DND-41 (cell line): ENCODE data around the gene GTF2A1L.

ENCODE experiments used
- ATAC-seq: fragments of 200-7000 bp; cut with Tn5 transposase; 3 replicates; pipeline ENCODE4 v1.9.1; 2021; ENCODE audit warnings: low read depth; ENCODE audit not compliant: insufficient read depth
- DNase-seq: peaks from one replicate; pipeline ENCODE4 v3.0.0-alpha.2; 2020
- H2AFZ ChIP-seq: 2 replicates; pipeline ENCODE4 v1.6.0; 2012; ENCODE audit warnings: low read depth, low read length
- H3K27ac ChIP-seq: 2 replicates; pipeline ENCODE4 v1.5.1; 2012; ENCODE audit warnings: low read length, inconsistent platforms
- H3K27me3 ChIP-seq: fragments of 200-600 bp; sonication (generic); 2 replicates; pipeline ENCODE4 v1.6.0; 2012; ENCODE audit warnings: low read length, mild to moderate bottlenecking, inconsistent platforms; ENCODE audit not compliant: insufficient read depth, poor library complexity
- H3K36me3 ChIP-seq: 2 replicates; pipeline ENCODE4 v1.5.1; 2012; ENCODE audit warnings: low read length, inconsistent platforms; ENCODE audit not compliant: insufficient read depth
- H3K4me1 ChIP-seq: 2 replicates; pipeline ENCODE4 v1.5.1; 2012; ENCODE audit warnings: mild to moderate bottlenecking, low read length; ENCODE audit not compliant: insufficient read depth
- H3K4me2 ChIP-seq: 2 replicates; pipeline ENCODE4 v1.6.0; 2012; ENCODE audit warnings: mild to moderate bottlenecking, moderate library complexity, low read length, inconsistent platforms; ENCODE audit not compliant: insufficient read depth
- H3K4me3 ChIP-seq, 2 experiments: fragments of 200-600 bp in 1 of 2; shearing (Covaris generic) in 1 of 2; 2 replicates each; pipeline ENCODE4 v1.5.1; 2012 to 2016; ENCODE audit warnings: inconsistent platforms in 2 of 2, low read length in 2 of 2, mild to moderate bottlenecking in 2 of 2, low read depth in 1 of 2, moderate library complexity in 1 of 2
- H3K79me2 ChIP-seq: 2 replicates; pipeline ENCODE4 v1.6.0; 2012; ENCODE audit warnings: low read length, inconsistent platforms; ENCODE audit not compliant: insufficient read depth
- H3K9ac ChIP-seq: 2 replicates; pipeline ENCODE4 v1.6.0; 2012; ENCODE audit warnings: low read depth, mild to moderate bottlenecking, inconsistent platforms, low read length, moderate library complexity
- H3K9me3 ChIP-seq: 2 replicates; pipeline ENCODE4 v1.5.1; 2012; ENCODE audit warnings: low read length, moderate library complexity, mild to moderate bottlenecking, inconsistent platforms; ENCODE audit not compliant: insufficient read depth, severe bottlenecking
- H4K20me1 ChIP-seq: 2 replicates; pipeline ENCODE4 v1.6.0; 2012; ENCODE audit warnings: low read length; ENCODE audit not compliant: insufficient read depth
- CTCF ChIP-seq: IDR thresholded peaks from 2 replicates; pipeline ENCODE4 v1.5.1; 2012; ENCODE audit warnings: borderline replicate concordance, low read length, moderate library complexity, mild to moderate bottlenecking; ENCODE audit not compliant: poor library complexity, severe bottlenecking; ENCODE audit errors: extremely low read depth
- EZH2 ChIP-seq: IDR thresholded peaks from 3 replicates; pipeline ENCODE4 v1.6.1; 2012; ENCODE audit warnings: borderline replicate concordance, low read depth, mild to moderate bottlenecking, moderate library complexity, low read length, inconsistent platforms; ENCODE audit not compliant: severe bottlenecking

Gene GTF2A1L

GRCh38 chr2:48714245-48714644 lies 96.6 kb downstream of the GTF2A1L start:
- TF ChIP-seq CTCF (no peak), EZH2 (no peak)
- H3K27me3 ChIP-seq = peaks cover 16% of the 10 kb centered on the region
- no peak overlapping the region for H3K27ac ChIP-seq
- H3K4me2 ChIP-seq = no peak overlapping the region
- no peaks in the 10 kb centered on the region for H4K20me1 ChIP-seq
- ATAC-seq (no peak), DNase-seq (no peak)
- H3K9ac ChIP-seq = no peak overlapping the region
- H3K79me2 ChIP-seq = no peaks in the 10 kb centered on the region
- H3K4me3 ChIP-seq = no peak overlapping the region
- no peaks in the 10 kb centered on the region for H3K4me1 ChIP-seq
- H2AFZ ChIP-seq = no peak overlapping the region
- H3K9me3 ChIP-seq = no peaks in the 10 kb centered on the region
- no peaks in the 10 kb centered on the region for H3K36me3 ChIP-seq

- no peaks in the 10 kb centered on the region for H4K20me1 ChIP-seq
Measured at GRCh38 chr2:48715042-48715899, 97.6 kb downstream of the GTF2A1L start.

GRCh38 chr2:48715956-48716355 lies 98.3 kb downstream of the GTF2A1L start:
- no peak overlapping the region for H3K9ac ChIP-seq
- H3K4me3 ChIP-seq = no peak overlapping the region
- no peak for DNase-seq
- H2AFZ ChIP-seq = no peak overlapping the region
- H4K20me1 ChIP-seq = no peaks in the 10 kb centered on the region
- no peaks in the 10 kb centered on the region for H3K79me2 ChIP-seq
- H3K9me3 ChIP-seq = no peaks in the 10 kb centered on the region
- no peak for ATAC-seq
- no peak overlapping the region for H3K4me2 ChIP-seq
- no peaks in the 10 kb centered on the region for H3K4me1 ChIP-seq
- peaks cover 10% of the 10 kb centered on the region for H3K27me3 ChIP-seq
- no peak overlapping the region for H3K27ac ChIP-seq
- no peaks in the 10 kb centered on the region for H3K36me3 ChIP-seq
- TF ChIP-seq EZH2 = no peak
- no peak for TF ChIP-seq CTCF

More at GRCh38 chr2:48715042-48715899, 97.6 kb downstream of the GTF2A1L start:
- no peak overlapping the region for H3K4me3 ChIP-seq
- H3K79me2 ChIP-seq = no peaks in the 10 kb centered on the region
- TF ChIP-seq CTCF (no peak), EZH2 (no peak)
- ATAC-seq = no peak
- no peak overlapping the region for H3K4me2 ChIP-seq
- no peaks in the 10 kb centered on the region for H3K4me1 ChIP-seq
- no peaks in the 10 kb centered on the region for H3K36me3 ChIP-seq
- no peaks in the 10 kb centered on the region for H3K9me3 ChIP-seq
- DNase-seq = no peak
- H3K27ac ChIP-seq = no peak overlapping the region
- no peak overlapping the region for H2AFZ ChIP-seq
- H3K9ac ChIP-seq = no peak overlapping the region
- peaks cover 15% of the 10 kb centered on the region for H3K27me3 ChIP-seq
